NB4 (cell line): ENCODE data around the gene PAK5.

Source experiments
- MYC ChIP-seq: IDR thresholded peaks from 2 replicates; pipeline ENCODE4 v1.6.1; 2011; ENCODE audit warnings: low read depth, low read length
- POLR2A ChIP-seq: IDR thresholded peaks from 2 replicates; pipeline ENCODE4 v1.6.1; 2011; ENCODE audit warnings: mild to moderate bottlenecking; ENCODE audit not compliant: insufficient read length; ENCODE audit errors: extremely low read depth
- TF ChIP-seq, protein P1 (sequence below): IDR thresholded peaks from one replicate; pipeline ENCODE4 v1.5.1; 2012; ENCODE audit warnings: low read depth, low read length
- TF ChIP-seq, protein P2 (sequence below): IDR thresholded peaks from 2 replicates; pipeline ENCODE4 v1.6.1; 2011; ENCODE audit warnings: low read depth, low read length

DNA sequence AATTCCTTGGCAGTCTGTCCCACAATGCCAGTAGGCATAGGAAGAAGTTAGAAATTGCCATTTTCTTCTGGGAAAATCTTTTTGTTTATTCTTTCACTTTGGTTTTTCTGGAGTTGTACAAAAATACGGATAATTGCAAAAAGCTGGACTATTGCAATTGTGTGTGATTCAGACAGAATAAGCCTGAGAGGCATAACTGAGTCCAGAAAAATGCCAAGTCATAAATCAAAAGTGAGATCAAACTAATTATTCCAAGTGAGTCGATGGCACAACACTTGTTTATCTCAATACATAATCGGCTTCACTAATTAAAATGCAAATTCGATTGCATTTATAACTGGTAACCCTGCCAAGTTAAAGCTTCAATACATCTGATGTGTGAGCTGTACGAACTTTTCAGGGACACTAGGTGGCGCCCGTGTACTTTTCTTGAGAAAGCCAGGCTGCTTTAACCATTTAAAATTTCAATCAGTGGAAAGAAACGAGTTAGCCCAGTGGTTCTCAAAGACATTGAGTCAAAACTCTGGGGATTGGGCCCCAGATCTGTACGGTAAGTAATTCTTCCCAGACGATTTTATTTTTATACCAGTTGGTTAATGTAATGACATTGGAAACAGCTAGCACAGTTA lies 221.9 kb downstream of the PAK5 start:
- TF ChIP-seq, protein P1, sequence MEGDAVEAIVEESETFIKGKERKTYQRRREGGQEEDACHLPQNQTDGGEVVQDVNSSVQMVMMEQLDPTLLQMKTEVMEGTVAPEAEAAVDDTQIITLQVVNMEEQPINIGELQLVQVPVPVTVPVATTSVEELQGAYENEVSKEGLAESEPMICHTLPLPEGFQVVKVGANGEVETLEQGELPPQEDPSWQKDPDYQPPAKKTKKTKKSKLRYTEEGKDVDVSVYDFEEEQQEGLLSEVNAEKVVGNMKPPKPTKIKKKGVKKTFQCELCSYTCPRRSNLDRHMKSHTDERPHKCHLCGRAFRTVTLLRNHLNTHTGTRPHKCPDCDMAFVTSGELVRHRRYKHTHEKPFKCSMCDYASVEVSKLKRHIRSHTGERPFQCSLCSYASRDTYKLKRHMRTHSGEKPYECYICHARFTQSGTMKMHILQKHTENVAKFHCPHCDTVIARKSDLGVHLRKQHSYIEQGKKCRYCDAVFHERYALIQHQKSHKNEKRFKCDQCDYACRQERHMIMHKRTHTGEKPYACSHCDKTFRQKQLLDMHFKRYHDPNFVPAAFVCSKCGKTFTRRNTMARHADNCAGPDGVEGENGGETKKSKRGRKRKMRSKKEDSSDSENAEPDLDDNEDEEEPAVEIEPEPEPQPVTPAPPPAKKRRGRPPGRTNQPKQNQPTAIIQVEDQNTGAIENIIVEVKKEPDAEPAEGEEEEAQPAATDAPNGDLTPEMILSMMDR = peak; percentile 61
- TF ChIP-seq MYC = no peak
- TF ChIP-seq POLR2A = no peak
- TF ChIP-seq, protein P2, sequence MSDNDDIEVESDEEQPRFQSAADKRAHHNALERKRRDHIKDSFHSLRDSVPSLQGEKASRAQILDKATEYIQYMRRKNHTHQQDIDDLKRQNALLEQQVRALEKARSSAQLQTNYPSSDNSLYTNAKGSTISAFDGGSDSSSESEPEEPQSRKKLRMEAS = no peak
